ENCODE results near the gene TFIP11.

The TFIP11 gene

GRCh38 chr22:26548303-26548702, 36.0 kb upstream of the TFIP11 start:
- H3K36me3 ChIP-seq (ENCODE audit: insufficient read depth, low read length), result no peaks in the 10 kb centered on the region
- H3K9ac ChIP-seq (ENCODE audit: low read depth, low read length), result no peak overlapping the region
- H3K9me3 ChIP-seq (ENCODE audit: control insufficient read depth, insufficient read depth, low read length), result no peaks in the 10 kb centered on the region
- H3K4me1 ChIP-seq (ENCODE audit: insufficient read depth, low read length), result peaks cover 24% of the 10 kb centered on the region

DNA sequence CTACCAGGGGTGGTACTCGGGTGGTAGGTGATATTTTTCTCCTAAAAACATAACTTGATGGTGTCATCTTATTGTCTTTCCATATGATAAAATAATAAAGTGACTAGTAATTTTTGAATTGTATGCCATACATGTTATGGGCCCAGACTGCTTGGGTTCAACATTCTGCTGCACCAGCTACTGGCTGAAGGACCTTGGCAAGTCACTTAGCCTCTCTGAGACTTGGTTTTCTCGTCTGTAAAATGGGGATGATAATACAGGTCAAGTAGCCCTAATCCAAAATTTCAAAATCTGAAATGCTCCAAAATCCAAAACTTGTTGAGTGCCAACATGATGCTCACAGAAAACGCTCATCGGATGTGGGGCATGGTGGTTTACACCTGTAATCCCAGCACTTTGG, 35.6 kb upstream of the TFIP11 start:
- Histone ChIP-seq H3K36me3 (ENCODE audit: insufficient read depth, low read length) (no peaks in the 10 kb centered on the region), H3K9ac (ENCODE audit: low read depth, low read length) (no peak overlapping the region), H3K9me3 (ENCODE audit: control insufficient read depth, insufficient read depth, low read length) (no peaks in the 10 kb centered on the region), H3K4me1 (ENCODE audit: insufficient read depth, low read length) (peaks cover 21% of the 10 kb centered on the region)

DNA sequence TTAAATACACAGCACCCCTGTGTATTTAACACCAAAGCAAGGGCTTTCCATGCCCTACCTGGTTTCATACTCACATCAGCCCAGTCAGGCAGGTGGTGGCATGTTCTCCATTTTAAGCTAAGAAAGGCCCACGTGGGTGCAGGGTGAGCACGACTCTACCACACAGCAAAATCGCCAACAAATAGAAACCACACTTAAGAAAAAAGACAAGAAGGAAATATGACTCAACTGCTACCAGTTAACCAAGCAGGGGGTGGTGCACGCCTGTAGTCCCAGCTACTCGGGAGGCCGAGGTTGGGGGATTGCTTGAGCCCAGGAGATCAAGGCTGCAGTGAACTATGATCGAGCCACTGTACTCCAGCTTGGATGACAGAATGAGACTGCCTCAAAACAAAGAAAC, 35.2 kb upstream of the TFIP11 start:
- peaks cover 19% of the 10 kb centered on the region for H3K4me1 ChIP-seq (ENCODE audit: insufficient read depth, low read length)
- no peaks in the 10 kb centered on the region for H3K36me3 ChIP-seq (ENCODE audit: insufficient read depth, low read length)
- H3K9ac ChIP-seq (ENCODE audit: low read depth, low read length), result no peak overlapping the region
- no peaks in the 10 kb centered on the region for H3K9me3 ChIP-seq (ENCODE audit: control insufficient read depth, insufficient read depth, low read length)

DNA sequence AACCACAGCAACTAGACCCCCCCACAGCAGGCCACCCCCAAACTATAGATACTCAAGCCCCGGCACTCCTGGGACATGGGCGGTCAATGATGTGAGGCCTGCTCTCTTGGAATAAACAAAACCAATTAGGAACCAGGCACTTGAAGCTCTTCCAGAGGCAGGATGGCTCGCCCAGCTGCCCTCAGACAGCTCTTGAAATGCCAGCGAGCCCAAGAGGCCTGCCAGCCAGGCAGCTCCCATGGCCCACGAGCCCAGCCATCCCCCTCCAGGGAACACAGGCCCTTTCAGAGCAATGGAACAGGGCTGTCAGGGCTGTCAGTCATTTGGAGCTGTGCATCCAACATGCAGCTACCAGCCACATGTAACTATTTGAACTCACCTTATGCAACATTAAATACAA, 34.0 kb upstream of the TFIP11 start:
- Histone ChIP-seq H3K9ac (ENCODE audit: low read depth, low read length) (no peak overlapping the region), H3K4me1 (ENCODE audit: insufficient read depth, low read length) (peaks cover 16% of the 10 kb centered on the region), H3K36me3 (ENCODE audit: insufficient read depth, low read length) (no peaks in the 10 kb centered on the region), H3K9me3 (ENCODE audit: control insufficient read depth, insufficient read depth, low read length) (no peaks in the 10 kb centered on the region)

DNA sequence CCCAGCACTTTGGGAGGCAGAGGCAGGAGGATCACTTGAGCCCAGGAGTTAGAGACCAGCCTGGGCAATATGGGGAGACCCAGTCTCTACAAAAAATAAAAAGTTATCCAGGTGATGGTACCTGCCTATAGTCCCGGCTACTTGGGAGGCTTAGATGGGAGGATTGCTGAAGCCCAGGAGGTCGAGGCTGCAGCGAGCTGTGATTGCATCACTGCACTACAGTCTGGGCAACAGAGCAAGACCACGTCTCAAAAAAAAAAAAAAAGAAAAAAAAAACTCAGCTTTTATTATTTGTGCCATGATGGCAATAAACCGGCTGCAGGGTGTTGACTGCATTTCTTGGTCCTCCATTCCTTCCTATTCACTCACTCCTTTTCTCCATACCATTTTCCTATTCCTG, 33.6 kb upstream of the TFIP11 start:
- Histone ChIP-seq H3K36me3 (ENCODE audit: insufficient read depth, low read length) (no peaks in the 10 kb centered on the region), H3K4me1 (ENCODE audit: insufficient read depth, low read length) (peaks cover 12% of the 10 kb centered on the region), H3K9ac (ENCODE audit: low read depth, low read length) (no peak overlapping the region), H3K9me3 (ENCODE audit: control insufficient read depth, insufficient read depth, low read length) (no peaks in the 10 kb centered on the region)

DNA sequence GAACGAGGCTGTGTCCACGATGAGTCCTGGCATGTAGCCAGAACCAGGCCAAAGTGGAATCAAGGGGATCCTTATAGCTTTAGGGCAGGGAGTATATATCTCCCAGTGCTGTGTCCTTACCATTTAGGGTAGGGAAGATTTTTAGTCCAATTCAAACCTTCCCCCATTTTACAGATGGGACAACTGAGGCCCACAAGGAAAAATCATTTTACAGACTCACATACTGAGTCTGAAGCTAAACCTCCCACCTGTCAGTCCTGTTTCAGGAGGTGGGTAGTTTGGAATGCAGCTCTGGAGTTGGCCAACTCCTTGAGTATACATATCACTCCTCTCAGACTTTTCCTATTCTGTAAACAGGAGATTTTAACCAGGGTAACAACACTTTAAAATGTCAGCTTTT, 33.1 kb upstream of the TFIP11 start:
- Histone ChIP-seq H3K36me3 (ENCODE audit: insufficient read depth, low read length) (no peaks in the 10 kb centered on the region), H3K9me3 (ENCODE audit: control insufficient read depth, insufficient read depth, low read length) (no peaks in the 10 kb centered on the region), H3K9ac (ENCODE audit: low read depth, low read length) (no peak overlapping the region), H3K4me1 (ENCODE audit: insufficient read depth, low read length) (peaks cover 8% of the 10 kb centered on the region)

GRCh38 chr22:26544489-26544888, 32.2 kb upstream of the TFIP11 start:
- peaks cover 4% of the 10 kb centered on the region; the same call in 1 of the 2 replicates for H3K4me1 ChIP-seq (ENCODE audit: insufficient read depth, low read length)
- no peak overlapping the region for H3K9ac ChIP-seq (ENCODE audit: low read depth, low read length)
- no peaks in the 10 kb centered on the region for H3K9me3 ChIP-seq (ENCODE audit: control insufficient read depth, insufficient read depth, low read length)
- H3K36me3 ChIP-seq (ENCODE audit: insufficient read depth, low read length), result 0 out of 2 replicates have a peak, but pooled peaks cover 6% of the 10 kb centered on the region

- Histone ChIP-seq H3K9ac (ENCODE audit: low read depth, low read length) (no peak overlapping the region), H3K36me3 (ENCODE audit: insufficient read depth, low read length) (0 out of 2 replicates have a peak, but pooled peaks cover 6% of the 10 kb centered on the region), H3K9me3 (ENCODE audit: control insufficient read depth, insufficient read depth, low read length) (no peaks in the 10 kb centered on the region), H3K4me1 (ENCODE audit: insufficient read depth, low read length) (no peaks in the 10 kb centered on the region)
Observed at GRCh38 chr22:26542831-26543230, 30.6 kb upstream of the TFIP11 start.

DNA sequence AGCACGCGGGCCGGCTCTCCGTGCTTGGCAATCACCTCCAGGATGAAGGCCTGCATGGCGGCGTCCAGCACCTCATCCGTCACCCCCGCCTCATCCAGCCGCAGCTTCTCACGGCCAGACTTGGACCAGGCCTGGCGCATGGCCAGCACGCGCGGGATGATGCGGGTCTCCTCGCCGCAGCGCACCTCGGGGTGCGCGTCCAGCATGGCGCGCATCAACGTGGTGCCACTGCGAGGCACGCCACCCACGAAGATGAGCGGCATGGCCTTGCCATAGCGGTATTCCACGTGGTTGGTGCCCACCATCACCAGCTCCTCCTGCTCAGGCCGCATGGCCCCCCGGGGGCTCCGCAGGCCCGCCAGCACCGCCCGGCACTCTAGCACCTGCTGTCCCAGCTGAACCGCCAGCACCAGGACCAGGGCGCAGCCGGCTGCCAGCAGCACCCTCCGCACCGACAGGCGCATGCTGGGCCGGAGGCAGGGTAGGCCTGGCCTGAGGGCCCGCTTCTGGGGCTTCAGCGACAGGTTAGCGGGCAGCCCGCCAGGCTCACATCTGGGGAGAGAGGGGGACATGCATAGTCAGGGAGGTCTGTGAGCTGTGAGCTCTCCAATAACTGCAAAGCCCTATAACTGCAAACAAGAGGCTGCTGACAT, 29.0 kb upstream of the TFIP11 start:
- Histone ChIP-seq H3K9ac (ENCODE audit: low read depth, low read length) (no peak overlapping the region), H3K4me1 (ENCODE audit: insufficient read depth, low read length) (no peaks in the 10 kb centered on the region), H3K9me3 (ENCODE audit: control insufficient read depth, insufficient read depth, low read length) (no peaks in the 10 kb centered on the region), H3K36me3 (ENCODE audit: insufficient read depth, low read length) (0 out of 2 replicates have a peak, but pooled peaks cover 6% of the 10 kb centered on the region)

DNA sequence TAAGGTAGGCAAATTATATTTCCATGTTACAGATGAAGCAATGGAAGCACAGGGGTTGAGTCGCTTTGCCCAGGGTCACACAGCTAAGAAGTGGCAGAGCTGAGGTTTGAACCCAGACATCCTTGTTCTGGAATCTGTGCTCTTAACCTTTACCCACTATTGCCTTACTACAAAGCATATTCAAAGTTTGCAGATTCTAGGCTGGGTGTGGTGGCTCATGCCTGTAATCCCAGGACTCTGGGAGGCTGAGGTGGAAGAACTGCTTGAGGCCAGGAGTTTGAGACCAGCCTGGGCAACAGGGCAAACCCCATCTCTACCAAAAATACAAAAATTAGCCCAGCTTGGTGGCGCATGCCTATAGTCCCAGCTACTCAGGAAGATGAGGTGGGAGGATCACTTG, 27.8 kb upstream of the TFIP11 start:
- H3K9ac ChIP-seq (ENCODE audit: low read depth, low read length), result no peak overlapping the region
- 0 out of 2 replicates have a peak, but pooled peaks cover 6% of the 10 kb centered on the region for H3K36me3 ChIP-seq (ENCODE audit: insufficient read depth, low read length)
- no peaks in the 10 kb centered on the region for H3K4me1 ChIP-seq (ENCODE audit: insufficient read depth, low read length)
- H3K9me3 ChIP-seq (ENCODE audit: control insufficient read depth, insufficient read depth, low read length), result no peaks in the 10 kb centered on the region

DNA sequence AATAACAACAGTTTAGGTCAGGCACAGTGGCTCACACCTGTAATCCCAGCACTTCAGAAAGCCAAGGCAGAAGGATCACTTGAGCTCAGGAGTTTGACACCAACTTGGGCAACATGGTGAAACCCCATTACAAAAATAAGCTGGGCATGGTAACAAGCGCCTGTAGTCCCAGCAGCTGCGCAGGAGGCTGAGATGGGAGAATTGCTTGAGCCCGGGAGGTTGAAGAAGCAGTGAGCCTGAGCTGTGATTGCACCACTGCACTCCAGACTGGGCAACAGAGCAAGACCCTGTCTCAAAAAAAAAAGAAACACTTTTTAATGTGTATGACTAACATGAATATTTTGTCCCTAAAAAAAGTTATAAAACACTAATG, 24.5 kb upstream of the TFIP11 start:
- no peak overlapping the region for H3K9ac ChIP-seq (ENCODE audit: low read depth, low read length)

GRCh38 chr22:26536056-26536761, 23.9 kb upstream of the TFIP11 start:
- Histone ChIP-seq H3K9me3 (ENCODE audit: control insufficient read depth, insufficient read depth, low read length) (no peaks in the 10 kb centered on the region), H3K36me3 (ENCODE audit: insufficient read depth, low read length) (0 out of 2 replicates have a peak, but pooled peaks cover 6% of the 10 kb centered on the region), H3K9ac (ENCODE audit: low read depth, low read length) (no peak overlapping the region), H3K4me1 (ENCODE audit: insufficient read depth, low read length) (no peaks in the 10 kb centered on the region)

More for the DNA sequence above, 24.5 kb upstream of the TFIP11 start:
- Histone ChIP-seq H3K9me3 (ENCODE audit: control insufficient read depth, insufficient read depth, low read length) (no peaks in the 10 kb centered on the region), H3K4me1 (ENCODE audit: insufficient read depth, low read length) (no peaks in the 10 kb centered on the region), H3K36me3 (ENCODE audit: insufficient read depth, low read length) (0 out of 2 replicates have a peak, but pooled peaks cover 6% of the 10 kb centered on the region)

DNA sequence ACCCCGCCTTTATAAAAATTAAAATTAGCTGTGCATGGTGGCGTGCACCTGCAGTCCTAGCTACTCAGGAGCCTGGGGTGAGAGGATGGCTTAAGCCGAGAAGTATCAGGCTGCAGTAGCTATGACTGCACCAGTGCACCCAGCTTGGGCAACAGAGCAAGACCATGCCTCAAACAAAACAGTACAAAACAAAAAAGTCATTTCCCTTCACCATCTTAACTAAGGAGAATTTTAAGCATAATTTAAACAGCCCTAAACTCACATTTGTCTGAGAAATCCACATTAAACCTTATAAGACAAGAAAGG, 23.3 kb upstream of the TFIP11 start:
- 0 out of 2 replicates have a peak, but pooled peaks cover 6% of the 10 kb centered on the region for H3K36me3 ChIP-seq (ENCODE audit: insufficient read depth, low read length)
- H3K9ac ChIP-seq (ENCODE audit: low read depth, low read length), result no peak overlapping the region
- no peaks in the 10 kb centered on the region for H3K4me1 ChIP-seq (ENCODE audit: insufficient read depth, low read length)
- H3K9me3 ChIP-seq (ENCODE audit: control insufficient read depth, insufficient read depth, low read length), result no peaks in the 10 kb centered on the region

DNA sequence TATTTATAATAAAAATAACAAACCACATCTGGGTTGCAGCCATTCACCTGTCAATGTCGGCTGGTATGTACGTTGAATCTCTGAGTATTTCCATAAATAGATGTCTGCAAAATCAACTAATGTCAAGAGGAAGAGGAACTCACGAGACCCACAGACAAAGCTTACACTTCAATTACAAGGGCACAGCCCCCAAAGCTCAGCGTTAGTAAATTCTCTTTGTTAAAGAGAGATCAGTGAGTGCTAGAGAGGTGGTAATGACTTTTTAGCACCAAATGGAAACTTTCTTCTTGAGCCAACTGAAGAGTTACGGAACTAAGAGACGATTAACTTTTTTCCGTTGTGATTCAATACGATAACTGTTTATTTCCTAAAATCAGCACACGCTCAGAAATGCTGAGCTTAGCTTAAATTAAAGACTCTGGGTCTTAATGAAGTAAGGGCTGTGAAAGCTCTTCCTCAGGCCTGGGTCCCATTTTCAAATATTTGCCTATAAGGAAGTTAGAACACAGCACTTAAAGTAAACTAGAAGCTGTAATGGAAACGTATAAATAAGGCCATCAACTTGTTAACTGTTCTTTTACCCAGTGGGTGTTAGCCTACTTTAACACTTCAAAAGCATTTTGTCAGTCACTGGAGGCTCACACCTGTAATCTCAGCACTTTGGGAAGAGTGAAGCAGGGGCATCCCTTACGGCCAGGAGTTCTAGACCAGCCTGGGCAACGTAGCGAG, 22.8 kb upstream of the TFIP11 start:
- Histone ChIP-seq H3K36me3 (ENCODE audit: insufficient read depth, low read length) (0 out of 2 replicates have a peak, but pooled peaks cover 3% of the 10 kb centered on the region), H3K4me1 (ENCODE audit: insufficient read depth, low read length) (no peaks in the 10 kb centered on the region), H3K9me3 (ENCODE audit: control insufficient read depth, insufficient read depth, low read length) (no peaks in the 10 kb centered on the region), H3K9ac (ENCODE audit: low read depth, low read length) (no peak overlapping the region)
